SK-N-SH (cell line): Measurements from ENCODE around the gene SFRP5.

ENCODE experiments used
- EP300 ChIP-seq, 2 experiments: IDR thresholded peaks; 2 replicates each; pipeline versions ENCODE4 v1.4.0 to v1.6.1; 2012; ENCODE audit warnings: borderline replicate concordance in 1 of 2, low read depth in 1 of 2, low read length in 1 of 2
- RFX5 ChIP-seq: IDR thresholded peaks from 2 replicates; pipeline ENCODE4 v1.6.1; 2012; ENCODE audit warnings: mild to moderate bottlenecking, improper control_type of control experiment, low read length
- TAF1 ChIP-seq: IDR thresholded peaks from 2 replicates; pipeline ENCODE4 v1.6.1; 2012; ENCODE audit warnings: low read depth, mild to moderate bottlenecking, low read length, moderate library complexity, borderline replicate concordance
- TF ChIP-seq, protein P1 (sequence below): fragments of 200-600 bp; sonication (generic); IDR thresholded peaks from 2 replicates; pipeline ENCODE4 v1.6.1; 2017; ENCODE audit warnings: antibody characterized with exemption, mild to moderate bottlenecking, moderate library complexity
- TF ChIP-seq, protein P2 (sequence below): IDR thresholded peaks from 2 replicates; pipeline ENCODE4 v1.6.1; 2012; ENCODE audit warnings: mild to moderate bottlenecking, low read depth, low read length, moderate library complexity
- TF ChIP-seq, protein P3 (sequence below): IDR thresholded peaks from 2 replicates; pipeline ENCODE4 v1.4.0; 2012; ENCODE audit warnings: low read depth

DNA sequence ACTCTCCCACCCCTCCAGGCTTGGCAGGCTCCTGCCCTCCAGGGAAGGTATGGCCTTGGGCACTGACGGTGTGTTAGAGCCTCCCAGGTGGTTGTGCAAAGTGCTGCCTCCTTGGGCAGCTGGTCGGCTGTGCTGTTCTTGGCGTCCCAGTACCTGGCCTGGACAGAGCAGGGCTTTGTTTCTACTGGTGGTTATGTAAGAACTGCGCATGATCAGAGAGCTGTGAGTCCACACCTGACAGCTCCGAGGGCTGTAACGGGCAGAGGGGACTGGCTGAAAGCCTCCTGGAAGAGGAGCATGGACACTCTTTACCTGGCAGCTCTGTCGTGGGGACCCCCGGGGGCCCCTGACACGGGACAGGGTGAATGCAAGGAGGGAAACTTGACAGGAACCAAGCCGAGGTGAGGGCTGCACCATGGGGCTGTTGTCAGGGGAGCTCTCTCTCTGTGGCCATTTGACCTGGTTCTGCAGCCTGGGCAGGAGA, 3.1 kb upstream of the SFRP5 start:
- TF ChIP-seq, protein P1, sequence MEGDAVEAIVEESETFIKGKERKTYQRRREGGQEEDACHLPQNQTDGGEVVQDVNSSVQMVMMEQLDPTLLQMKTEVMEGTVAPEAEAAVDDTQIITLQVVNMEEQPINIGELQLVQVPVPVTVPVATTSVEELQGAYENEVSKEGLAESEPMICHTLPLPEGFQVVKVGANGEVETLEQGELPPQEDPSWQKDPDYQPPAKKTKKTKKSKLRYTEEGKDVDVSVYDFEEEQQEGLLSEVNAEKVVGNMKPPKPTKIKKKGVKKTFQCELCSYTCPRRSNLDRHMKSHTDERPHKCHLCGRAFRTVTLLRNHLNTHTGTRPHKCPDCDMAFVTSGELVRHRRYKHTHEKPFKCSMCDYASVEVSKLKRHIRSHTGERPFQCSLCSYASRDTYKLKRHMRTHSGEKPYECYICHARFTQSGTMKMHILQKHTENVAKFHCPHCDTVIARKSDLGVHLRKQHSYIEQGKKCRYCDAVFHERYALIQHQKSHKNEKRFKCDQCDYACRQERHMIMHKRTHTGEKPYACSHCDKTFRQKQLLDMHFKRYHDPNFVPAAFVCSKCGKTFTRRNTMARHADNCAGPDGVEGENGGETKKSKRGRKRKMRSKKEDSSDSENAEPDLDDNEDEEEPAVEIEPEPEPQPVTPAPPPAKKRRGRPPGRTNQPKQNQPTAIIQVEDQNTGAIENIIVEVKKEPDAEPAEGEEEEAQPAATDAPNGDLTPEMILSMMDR, result no peak
- TF ChIP-seq TAF1 (no peak), EP300 (IDR thresholded peaks at IDR 0.05; ENCODE audit: borderline replicate concordance in 1 of 2, low read depth in 1 of 2, low read length in 1 of 2) (no peak), RFX5 (no peak)
- TF ChIP-seq, protein P2, sequence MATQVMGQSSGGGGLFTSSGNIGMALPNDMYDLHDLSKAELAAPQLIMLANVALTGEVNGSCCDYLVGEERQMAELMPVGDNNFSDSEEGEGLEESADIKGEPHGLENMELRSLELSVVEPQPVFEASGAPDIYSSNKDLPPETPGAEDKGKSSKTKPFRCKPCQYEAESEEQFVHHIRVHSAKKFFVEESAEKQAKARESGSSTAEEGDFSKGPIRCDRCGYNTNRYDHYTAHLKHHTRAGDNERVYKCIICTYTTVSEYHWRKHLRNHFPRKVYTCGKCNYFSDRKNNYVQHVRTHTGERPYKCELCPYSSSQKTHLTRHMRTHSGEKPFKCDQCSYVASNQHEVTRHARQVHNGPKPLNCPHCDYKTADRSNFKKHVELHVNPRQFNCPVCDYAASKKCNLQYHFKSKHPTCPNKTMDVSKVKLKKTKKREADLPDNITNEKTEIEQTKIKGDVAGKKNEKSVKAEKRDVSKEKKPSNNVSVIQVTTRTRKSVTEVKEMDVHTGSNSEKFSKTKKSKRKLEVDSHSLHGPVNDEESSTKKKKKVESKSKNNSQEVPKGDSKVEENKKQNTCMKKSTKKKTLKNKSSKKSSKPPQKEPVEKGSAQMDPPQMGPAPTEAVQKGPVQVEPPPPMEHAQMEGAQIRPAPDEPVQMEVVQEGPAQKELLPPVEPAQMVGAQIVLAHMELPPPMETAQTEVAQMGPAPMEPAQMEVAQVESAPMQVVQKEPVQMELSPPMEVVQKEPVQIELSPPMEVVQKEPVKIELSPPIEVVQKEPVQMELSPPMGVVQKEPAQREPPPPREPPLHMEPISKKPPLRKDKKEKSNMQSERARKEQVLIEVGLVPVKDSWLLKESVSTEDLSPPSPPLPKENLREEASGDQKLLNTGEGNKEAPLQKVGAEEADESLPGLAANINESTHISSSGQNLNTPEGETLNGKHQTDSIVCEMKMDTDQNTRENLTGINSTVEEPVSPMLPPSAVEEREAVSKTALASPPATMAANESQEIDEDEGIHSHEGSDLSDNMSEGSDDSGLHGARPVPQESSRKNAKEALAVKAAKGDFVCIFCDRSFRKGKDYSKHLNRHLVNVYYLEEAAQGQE, result no peak
- TF ChIP-seq, protein P3, sequence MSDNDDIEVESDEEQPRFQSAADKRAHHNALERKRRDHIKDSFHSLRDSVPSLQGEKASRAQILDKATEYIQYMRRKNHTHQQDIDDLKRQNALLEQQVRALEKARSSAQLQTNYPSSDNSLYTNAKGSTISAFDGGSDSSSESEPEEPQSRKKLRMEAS, result no peak
